Suprapubic skin (tissue), 4 donors: ENCODE results near the gene CAPN5.

ENCODE experiments used
- EP300 ChIP-seq: sonication (generic); formaldehyde crosslinking; IDR thresholded peaks from one replicate; pipeline ENCODE4 v1.6.1; 2017; ENCODE audit warnings: antibody characterized with exemption
- POLR2A ChIP-seq, 2 donors: fragments of 450-650 bp; IDR thresholded peaks; one replicate each; pipeline ENCODE4 v1.6.1; 2017; ENCODE audit warnings: antibody characterized with exemption in 2 of 2, mild to moderate bottlenecking in 2 of 2, moderate library complexity in 2 of 2
- POLR2AphosphoS5 ChIP-seq, 3 donors: sonication (generic); formaldehyde crosslinking; IDR thresholded peaks; one replicate each; pipeline ENCODE4 v1.6.1; 2017; ENCODE audit warnings: antibody characterized with exemption in 3 of 3
- TF ChIP-seq, protein P1 (sequence below), 2 donors: fragments of 200-600 bp in 1 of 2; fragments of 450-650 bp in 1 of 2; sonication (generic) in 1 of 2; IDR thresholded peaks; one replicate each; pipeline ENCODE4 v1.5.1; 2016 to 2019; ENCODE audit warnings: antibody characterized with exemption in 2 of 2, mild to moderate bottlenecking in 1 of 2, moderate library complexity in 1 of 2

DNA sequence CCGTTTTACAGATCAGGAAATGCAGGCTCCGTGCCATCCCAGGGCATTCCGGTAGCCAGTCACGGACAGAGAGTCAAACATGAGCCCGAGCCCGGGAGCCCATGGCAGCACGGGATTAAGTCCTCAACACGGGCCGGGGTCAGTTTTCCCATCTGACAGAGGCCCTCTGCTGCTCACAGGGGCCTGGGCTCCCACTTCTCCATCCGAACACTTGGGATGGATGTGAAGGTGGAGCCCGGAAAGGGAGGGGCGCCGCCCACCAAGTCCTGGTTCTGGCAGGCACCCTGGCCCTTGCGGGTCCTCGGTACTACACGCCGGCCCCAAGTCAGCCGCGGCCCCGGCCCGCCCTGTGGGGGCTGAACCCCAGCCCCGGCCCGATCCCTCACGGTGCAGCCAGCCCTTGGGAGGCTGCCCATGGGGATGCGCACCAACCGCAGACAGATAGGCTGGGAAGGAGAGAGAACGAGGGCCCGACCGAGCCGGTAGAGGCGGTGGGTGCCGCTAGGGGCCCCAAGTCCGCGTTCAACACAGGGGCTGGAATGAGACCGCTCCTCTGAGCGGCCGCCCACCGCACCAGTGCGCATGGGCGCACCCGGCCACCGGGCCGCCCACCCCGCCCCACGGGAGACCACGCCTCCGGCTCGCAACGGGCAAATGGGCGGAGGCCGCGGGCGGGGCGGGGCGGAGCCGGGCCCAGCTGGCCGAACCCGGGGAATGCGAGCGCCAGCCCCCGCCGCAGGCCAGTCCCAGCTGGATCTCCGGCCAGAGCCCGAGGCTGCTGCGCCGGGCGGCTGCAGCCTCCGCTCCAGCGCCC is at the start of gene CAPN5:
- TF ChIP-seq, protein P1, sequence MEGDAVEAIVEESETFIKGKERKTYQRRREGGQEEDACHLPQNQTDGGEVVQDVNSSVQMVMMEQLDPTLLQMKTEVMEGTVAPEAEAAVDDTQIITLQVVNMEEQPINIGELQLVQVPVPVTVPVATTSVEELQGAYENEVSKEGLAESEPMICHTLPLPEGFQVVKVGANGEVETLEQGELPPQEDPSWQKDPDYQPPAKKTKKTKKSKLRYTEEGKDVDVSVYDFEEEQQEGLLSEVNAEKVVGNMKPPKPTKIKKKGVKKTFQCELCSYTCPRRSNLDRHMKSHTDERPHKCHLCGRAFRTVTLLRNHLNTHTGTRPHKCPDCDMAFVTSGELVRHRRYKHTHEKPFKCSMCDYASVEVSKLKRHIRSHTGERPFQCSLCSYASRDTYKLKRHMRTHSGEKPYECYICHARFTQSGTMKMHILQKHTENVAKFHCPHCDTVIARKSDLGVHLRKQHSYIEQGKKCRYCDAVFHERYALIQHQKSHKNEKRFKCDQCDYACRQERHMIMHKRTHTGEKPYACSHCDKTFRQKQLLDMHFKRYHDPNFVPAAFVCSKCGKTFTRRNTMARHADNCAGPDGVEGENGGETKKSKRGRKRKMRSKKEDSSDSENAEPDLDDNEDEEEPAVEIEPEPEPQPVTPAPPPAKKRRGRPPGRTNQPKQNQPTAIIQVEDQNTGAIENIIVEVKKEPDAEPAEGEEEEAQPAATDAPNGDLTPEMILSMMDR (IDR thresholded peaks at IDR 0.05), result peak in 1 of 2 donors; percentile 37
- TF ChIP-seq POLR2A (IDR thresholded peaks at IDR 0.05) (peak in 1 of 2 donors; percentile 60), EP300 (no peak), POLR2AphosphoS5 (IDR thresholded peaks at IDR 0.05) (no peak)
